HG03108 (cell line): ENCODE measurements around the gene PNPLA7.

ENCODE experiments used
- ATAC-seq: cut with Tn5 transposase; IDR thresholded peaks from one replicate; pipeline ENCODE4 v1.9.1; 2021; ENCODE audit warnings: moderate library complexity; ENCODE audit not compliant: unreplicated experiment

The PNPLA7 gene

DNA sequence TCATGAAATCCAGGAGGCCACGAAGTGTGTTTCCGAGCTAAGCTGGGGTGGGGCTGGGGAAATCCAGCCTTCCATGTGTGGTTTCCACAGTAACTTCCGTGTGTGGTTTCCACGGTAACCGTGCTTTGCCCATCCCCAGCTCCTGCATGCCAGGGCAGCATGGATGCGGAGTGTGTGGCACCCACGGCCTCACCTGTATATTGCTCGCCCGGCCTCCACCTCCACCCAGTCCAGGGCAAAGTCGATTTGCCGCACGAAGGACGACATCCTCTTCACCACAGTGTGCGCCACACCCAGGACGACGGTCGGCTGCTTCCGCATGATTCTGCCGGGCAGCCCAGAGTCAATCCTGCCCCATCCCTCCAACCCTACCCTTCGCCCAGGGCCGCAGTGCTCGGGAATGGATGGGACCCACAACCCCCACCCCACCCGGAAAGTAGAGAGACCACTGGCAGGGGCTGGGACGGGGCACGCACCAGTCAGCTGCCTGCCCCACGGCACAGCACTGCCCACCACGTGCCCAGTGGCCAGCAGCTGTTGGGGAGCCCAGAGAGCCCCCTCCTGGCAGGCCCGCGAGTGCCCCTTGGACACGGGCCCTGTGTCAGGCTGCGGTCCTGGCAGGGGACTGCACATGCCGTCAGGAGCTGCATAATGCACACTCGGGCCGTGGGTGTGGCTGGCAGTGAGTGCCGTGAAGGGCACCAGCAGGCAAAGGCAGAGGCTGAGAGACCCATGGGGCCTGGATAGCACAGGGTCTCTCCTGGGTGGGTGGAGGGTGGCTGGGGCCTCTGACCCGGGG lies 52.1 kb downstream of the PNPLA7 start:
- no peak for ATAC-seq

- ATAC-seq = no peak
These were observed 53.4 kb downstream of the PNPLA7 start for GRCh38 chr9:137496601-137497375.

DNA sequence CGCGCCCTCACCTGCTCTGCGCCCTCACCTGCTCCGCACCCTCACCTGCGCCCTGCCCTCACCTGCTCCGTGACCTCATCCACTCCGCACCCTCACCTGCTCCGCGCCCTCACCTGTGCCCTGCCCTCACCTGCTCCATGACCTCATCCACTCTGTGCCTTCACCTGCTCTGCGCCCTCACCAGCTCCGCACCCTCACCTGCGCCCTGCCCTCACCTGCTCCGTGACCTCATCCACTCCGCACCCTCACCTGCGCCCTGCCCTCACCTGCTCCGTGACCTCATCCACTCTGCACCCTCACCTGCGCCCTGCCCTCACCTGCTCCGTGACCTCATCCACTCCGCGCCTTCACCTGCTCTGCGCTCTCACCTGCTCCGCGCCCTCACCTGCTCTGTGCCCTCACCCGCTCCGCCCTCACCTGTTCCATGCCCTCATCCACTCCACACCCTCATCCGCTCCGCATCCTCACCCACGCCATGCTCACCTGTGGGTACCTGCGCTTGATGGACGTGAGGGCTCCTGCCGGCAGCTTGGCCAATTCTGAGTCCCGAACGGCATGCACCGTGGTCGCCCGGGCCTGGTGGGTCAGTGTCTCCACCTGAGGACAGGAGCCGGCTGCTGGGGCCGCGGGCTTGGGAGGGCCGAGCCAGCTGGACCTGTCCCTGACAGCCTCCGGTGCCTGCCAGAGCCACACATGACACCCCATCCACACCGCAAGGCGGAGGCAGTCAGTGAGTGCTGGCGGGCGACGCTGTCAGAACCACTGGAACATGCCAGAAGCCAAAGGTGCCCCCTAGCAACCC lies 55.5 kb downstream of the PNPLA7 start:
- no peak for ATAC-seq

- ATAC-seq = no peak
These were observed 56.1 kb downstream of the PNPLA7 start for GRCh38 chr9:137494104-137494544.

DNA sequence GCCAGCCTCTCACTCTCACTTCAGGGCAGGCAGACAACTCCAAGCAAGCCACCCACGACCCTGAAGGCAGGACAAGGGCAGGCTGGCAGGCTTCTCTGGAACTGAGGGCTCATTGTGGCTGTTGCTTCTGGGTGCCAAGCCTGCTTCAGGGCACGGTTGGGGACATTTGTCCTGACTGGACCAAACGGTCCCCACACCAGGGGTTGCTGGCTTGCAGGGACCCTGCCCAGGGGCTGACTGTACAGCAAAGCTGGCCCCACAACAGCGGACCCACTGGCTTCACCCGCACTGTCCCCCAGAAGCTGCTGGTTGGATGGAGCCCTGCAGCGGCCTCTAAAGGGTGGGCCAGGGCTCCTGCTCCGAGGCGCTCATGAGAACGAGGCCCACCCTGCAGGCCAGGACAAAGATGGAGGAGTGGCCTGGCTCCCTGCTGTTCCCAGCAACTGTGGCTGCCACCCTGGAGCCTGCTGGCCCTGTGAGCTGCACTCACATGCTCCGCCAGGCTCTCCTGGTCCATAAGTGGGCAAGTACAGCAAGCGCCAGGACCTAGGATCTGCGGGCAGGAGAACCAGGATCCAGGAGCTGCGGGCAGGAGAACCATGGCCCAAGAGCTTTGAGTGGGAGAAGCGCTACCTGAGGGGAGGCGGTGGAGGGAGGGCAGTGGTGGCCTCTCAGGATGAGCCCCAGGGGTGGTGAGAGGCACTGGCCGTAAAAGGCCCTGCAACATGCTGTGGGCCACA lies 56.7 kb downstream of the PNPLA7 start:
- no peak for ATAC-seq

- no peak for ATAC-seq
These were observed 57.5 kb downstream of the PNPLA7 start for GRCh38 chr9:137492464-137493363.

DNA sequence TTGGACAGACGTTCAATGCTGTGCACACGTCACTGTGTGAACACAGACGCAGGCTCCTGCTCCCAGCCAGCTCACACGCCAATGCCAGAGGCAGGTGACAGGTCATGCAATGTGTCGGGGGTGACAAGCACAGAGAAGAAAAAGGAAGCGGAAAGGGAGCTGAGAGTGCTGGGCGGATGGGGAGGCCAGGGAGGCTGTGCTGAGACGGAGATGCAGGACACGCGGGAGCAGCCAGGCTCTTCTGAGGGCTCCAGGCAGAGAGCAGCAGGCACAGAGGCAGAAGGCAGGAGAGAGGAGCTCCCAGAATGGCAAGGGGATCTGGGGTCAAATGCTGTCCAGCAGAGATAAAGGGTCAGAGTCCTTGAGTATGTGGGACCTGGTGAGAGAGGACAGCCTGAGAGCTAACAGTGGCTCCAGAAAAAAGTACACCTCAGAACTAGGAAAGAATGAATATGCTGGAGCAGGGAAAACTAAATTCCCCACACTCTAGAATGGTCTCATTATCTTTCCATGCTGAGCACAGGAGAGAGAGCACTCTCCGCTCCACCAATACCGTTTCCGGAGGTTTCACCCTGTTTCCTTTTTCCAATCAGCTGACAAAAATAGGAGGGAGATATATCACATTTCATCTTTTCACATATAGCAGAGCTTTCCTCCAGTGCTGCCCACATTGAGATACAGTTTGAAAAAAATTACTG lies 58.3 kb downstream of the PNPLA7 start:
- ATAC-seq = no peak

- no peak for ATAC-seq
These were observed 59.5 kb downstream of the PNPLA7 start for GRCh38 chr9:137490532-137491186.

GRCh38 chr9:137488906-137489305 lies 61.3 kb downstream of the PNPLA7 start:
- ATAC-seq = no peak

GRCh38 chr9:137488327-137488653 lies 61.9 kb downstream of the PNPLA7 start:
- ATAC-seq = no peak

- ATAC-seq = no peak
These were observed 62.5 kb downstream of the PNPLA7 start for GRCh38 chr9:137487454-137488326.

DNA sequence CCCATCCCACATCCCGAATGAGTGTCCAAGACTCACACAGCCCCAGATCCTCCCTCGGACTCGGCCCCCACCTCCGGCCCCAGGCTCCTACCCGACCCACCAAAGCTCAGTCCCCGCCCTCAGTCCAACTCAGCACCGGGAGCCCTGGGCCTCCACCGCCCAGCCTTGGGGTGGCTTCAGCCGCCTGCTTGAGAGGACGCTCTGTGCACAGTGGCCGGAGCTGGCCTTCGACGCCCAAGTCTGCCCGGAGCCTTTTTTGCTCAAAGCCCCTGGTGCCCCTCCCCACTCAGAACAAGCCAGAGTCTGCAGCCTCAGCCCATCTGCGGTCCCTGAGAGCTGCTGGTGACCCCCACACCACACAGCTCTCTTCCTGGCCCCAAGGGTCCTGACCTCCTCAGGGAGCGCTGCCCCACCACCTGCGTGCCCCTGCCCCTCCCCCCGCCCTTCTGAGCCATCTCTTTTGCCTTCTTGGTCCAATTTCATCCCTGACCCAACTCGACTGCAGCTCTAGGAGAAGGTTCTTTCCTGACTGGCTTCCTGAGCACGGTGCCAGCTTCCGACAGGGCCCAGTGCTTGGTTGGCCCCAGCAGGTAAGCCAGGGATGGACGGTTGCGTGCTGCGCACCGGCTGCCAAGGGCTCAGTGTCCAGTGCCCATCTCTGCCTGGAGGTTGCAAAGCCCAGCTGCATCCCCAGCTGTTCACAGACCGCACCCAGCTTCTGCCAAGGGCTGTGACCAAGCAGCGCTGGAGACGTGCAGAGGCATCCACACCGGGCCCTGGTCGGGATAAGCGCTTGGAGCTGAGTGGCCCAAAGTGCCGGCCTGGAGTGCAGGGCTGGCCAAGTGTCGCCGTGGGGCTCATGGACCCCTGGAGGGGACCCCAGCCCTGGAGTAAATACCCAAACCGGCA lies 63.4 kb downstream of the PNPLA7 start:
- ATAC-seq = no peak

DNA sequence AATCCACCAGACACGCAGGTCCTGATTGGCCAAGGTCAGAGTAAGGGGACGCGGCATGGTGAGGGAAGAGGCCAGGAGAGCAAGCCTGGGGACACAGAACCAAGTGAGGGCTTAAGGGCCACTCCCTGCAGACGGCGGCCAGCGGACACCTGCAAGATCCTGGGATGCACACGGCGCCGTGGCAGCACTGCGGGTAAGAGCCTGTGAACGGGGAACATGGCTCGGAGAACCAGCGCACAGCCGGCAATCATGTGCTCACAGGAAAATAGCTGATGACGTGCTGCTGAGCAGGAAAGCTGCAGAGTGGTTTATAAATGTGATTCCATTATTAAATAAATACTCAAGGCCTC lies 64.1 kb downstream of the PNPLA7 start:
- no peak for ATAC-seq

GRCh38 chr9:137485343-137486140 lies 64.7 kb downstream of the PNPLA7 start:
- no peak for ATAC-seq

DNA sequence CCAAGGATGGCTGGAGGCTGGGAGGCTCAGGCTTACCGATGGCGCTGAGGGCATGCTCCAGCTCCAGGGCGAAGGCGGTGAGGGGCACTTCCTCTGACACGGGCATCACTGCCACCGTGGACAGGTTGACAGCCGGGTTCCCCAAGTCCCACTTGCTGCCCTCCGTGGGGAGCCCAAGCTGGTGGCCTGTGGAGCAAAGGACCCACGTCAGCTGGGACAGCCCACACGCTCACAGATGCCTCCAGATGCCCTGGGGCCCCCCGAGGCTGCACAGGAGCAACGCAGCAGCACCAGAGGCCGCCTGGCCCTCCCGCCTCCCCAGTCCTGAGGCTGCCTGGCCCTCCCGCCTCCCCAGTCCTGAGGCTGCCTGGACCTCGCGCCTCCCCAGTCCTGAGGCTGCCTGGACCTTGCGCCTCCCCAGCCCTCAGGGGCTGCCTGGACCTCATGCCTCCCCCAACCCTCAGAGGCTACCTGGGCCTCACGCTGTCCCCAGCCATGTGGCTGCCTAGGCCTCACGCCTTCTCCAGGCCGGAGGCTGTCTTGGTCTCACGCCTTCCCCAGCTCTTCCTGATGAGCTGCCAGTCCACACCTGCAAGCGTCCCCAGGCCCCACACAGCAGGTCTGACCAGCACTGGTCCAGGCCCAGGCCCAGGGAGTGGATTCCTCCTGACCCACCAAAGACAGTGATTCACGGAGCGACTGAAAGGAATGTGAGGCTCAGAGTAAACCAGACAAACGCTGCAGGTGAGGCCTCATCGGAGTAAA lies 65.5 kb downstream of the PNPLA7 start:
- no peak for ATAC-seq
